ENCODE results near the gene PRSS53. TPM values are rescaled to one million over a fixed set of nuclear protein-coding genes. Genes with fewer than 3 reads are reported as not detected.

Gene PRSS53
- polyA plus RNA-seq, 2 donors = 1.00 to 2.9 TPM

- H3K4me1 ChIP-seq (ENCODE audit: control insufficient read depth in 2 of 2, insufficient read depth in 2 of 2, low read length in 1 of 2) = peaks cover 0 to 2% of the 10 kb centered on the region in 2 donors
- peak overlapping the region; percentile 92 to 96 for H3K27ac ChIP-seq (ENCODE audit: low read depth in 2 of 2, low read length in 1 of 2)
- H3K4me3 ChIP-seq (ENCODE audit: low read depth in 1 of 2, low read length in 2 of 2) = peak overlapping the region; percentile 52 to 58
- no peaks in the 10 kb centered on the region for H3K9me3 ChIP-seq (ENCODE audit: control insufficient read depth in 2 of 2, insufficient read depth in 1 of 2, low read depth in 1 of 2, low read length in 1 of 2)
- WGBS, 2 donors = 47 to 50% methylated on average over 9 of the region's 9 CpGs
- peaks cover 8 to 12% of the 10 kb centered on the region in 2 donors for H3K36me3 ChIP-seq (ENCODE audit: control insufficient read depth in 2 of 2, insufficient read depth in 2 of 2, low read length in 1 of 2)
- no peaks in the 10 kb centered on the region for H3K27me3 ChIP-seq (ENCODE audit: control insufficient read depth in 1 of 2, insufficient read depth in 2 of 2, low read length in 2 of 2)
These were observed 29.7 kb upstream of the PRSS53 start for GRCh38 chr16:31118223-31119155.

- Histone ChIP-seq H3K27me3 (ENCODE audit: control insufficient read depth in 1 of 2, insufficient read depth in 2 of 2, low read length in 2 of 2) (no peaks in the 10 kb centered on the region), H3K4me3 (ENCODE audit: low read depth in 1 of 2, low read length in 2 of 2) (peak within 1 kb of the TSS; percentile 58 to 82), H3K9me3 (ENCODE audit: control insufficient read depth in 2 of 2, insufficient read depth in 1 of 2, low read depth in 1 of 2, low read length in 1 of 2) (no peaks in the 10 kb centered on the region), H3K27ac (ENCODE audit: low read depth in 2 of 2, low read length in 1 of 2) (peak within 1 kb of the TSS; percentile 92 to 96), H3K4me1 (ENCODE audit: control insufficient read depth in 2 of 2, insufficient read depth in 2 of 2, low read length in 1 of 2) (peaks cover 0 to 4% of the 10 kb centered on the region in 2 donors), H3K36me3 (ENCODE audit: control insufficient read depth in 2 of 2, insufficient read depth in 2 of 2, low read length in 1 of 2) (peaks cover 8 to 12% of the 10 kb centered on the region in 2 donors)
- WGBS, 2 donors = 0 to 1% methylated on average over 64 to 68 of the region's 68 CpGs
These were observed 28.9 kb upstream of the PRSS53 start, which contains the start of gene KAT8 for GRCh38 chr16:31117384-31118222. Gene KAT8, plus strand, starts transcription at chr16:31117664. Its CDS starts 18 bp downstream, at chr16:31117682.

GRCh38 chr16:31114468-31114867 lies 25.7 kb upstream of the PRSS53 start:
- WGBS, 2 donors = 48 to 56% methylated on average over 8 of the region's 8 CpGs
- H3K9me3 ChIP-seq (ENCODE audit: control insufficient read depth in 2 of 2, insufficient read depth in 1 of 2, low read depth in 1 of 2, low read length in 1 of 2) = no peaks in the 10 kb centered on the region
- H3K4me1 ChIP-seq (ENCODE audit: control insufficient read depth in 2 of 2, insufficient read depth in 2 of 2, low read length in 1 of 2) = peaks cover 0 to 20% of the 10 kb centered on the region in 2 donors
- H3K27me3 ChIP-seq (ENCODE audit: control insufficient read depth in 1 of 2, insufficient read depth in 2 of 2, low read length in 2 of 2) = no peaks in the 10 kb centered on the region
- H3K4me3 ChIP-seq (ENCODE audit: low read depth in 1 of 2, low read length in 2 of 2) = no peak overlapping the region
- peaks cover 12 to 24% of the 10 kb centered on the region in 2 donors for H3K36me3 ChIP-seq (ENCODE audit: control insufficient read depth in 2 of 2, insufficient read depth in 2 of 2, low read length in 1 of 2)
- H3K27ac ChIP-seq (ENCODE audit: low read depth in 2 of 2, low read length in 1 of 2) = peak overlapping the region; percentile 47 to 56

- H3K27me3 ChIP-seq (ENCODE audit: control insufficient read depth in 1 of 2, insufficient read depth in 2 of 2, low read length in 2 of 2) = no peaks in the 10 kb centered on the region
- peaks cover 12 to 26% of the 10 kb centered on the region in 2 donors for H3K36me3 ChIP-seq (ENCODE audit: control insufficient read depth in 2 of 2, insufficient read depth in 2 of 2, low read length in 1 of 2)
- H3K4me3 ChIP-seq (ENCODE audit: low read depth in 1 of 2, low read length in 2 of 2) = no peak overlapping the region
- H3K4me1 ChIP-seq (ENCODE audit: control insufficient read depth in 2 of 2, insufficient read depth in 2 of 2, low read length in 1 of 2) = peaks cover 3 to 27% of the 10 kb centered on the region in 2 donors
- no peaks in the 10 kb centered on the region for H3K9me3 ChIP-seq (ENCODE audit: control insufficient read depth in 2 of 2, insufficient read depth in 1 of 2, low read depth in 1 of 2, low read length in 1 of 2)
- H3K27ac ChIP-seq (ENCODE audit: low read depth in 2 of 2, low read length in 1 of 2) = peak overlapping the region; percentile 71 to 87
- 52 to 60% methylated on average over 5 of the region's 5 CpGs for WGBS, 2 donors
These were observed 24.7 kb upstream of the PRSS53 start for GRCh38 chr16:31113121-31114120.

GRCh38 chr16:31112711-31113110 lies 24.0 kb upstream of the PRSS53 start:
- Histone ChIP-seq H3K4me3 (ENCODE audit: low read depth in 1 of 2, low read length in 2 of 2) (no peak overlapping the region), H3K4me1 (ENCODE audit: control insufficient read depth in 2 of 2, insufficient read depth in 2 of 2, low read length in 1 of 2) (peaks cover 3 to 27% of the 10 kb centered on the region in 2 donors), H3K27ac (ENCODE audit: low read depth in 2 of 2, low read length in 1 of 2) (peak overlapping the region; percentile 71 to 87), H3K36me3 (ENCODE audit: control insufficient read depth in 2 of 2, insufficient read depth in 2 of 2, low read length in 1 of 2) (peaks cover 12 to 26% of the 10 kb centered on the region in 2 donors), H3K27me3 (ENCODE audit: control insufficient read depth in 1 of 2, insufficient read depth in 2 of 2, low read length in 2 of 2) (no peaks in the 10 kb centered on the region), H3K9me3 (ENCODE audit: control insufficient read depth in 2 of 2, insufficient read depth in 1 of 2, low read depth in 1 of 2, low read length in 1 of 2) (no peaks in the 10 kb centered on the region)
- WGBS, 2 donors = 40 to 44% methylated on average over 2 of the region's 2 CpGs

- Histone ChIP-seq H3K9me3 (ENCODE audit: control insufficient read depth in 2 of 2, insufficient read depth in 1 of 2, low read depth in 1 of 2, low read length in 1 of 2) (no peaks in the 10 kb centered on the region), H3K4me3 (ENCODE audit: low read depth in 1 of 2, low read length in 2 of 2) (no peak overlapping the region), H3K36me3 (ENCODE audit: control insufficient read depth in 2 of 2, insufficient read depth in 2 of 2, low read length in 1 of 2) (peaks cover 12 to 26% of the 10 kb centered on the region in 2 donors), H3K27me3 (ENCODE audit: control insufficient read depth in 1 of 2, insufficient read depth in 2 of 2, low read length in 2 of 2) (no peaks in the 10 kb centered on the region), H3K4me1 (ENCODE audit: control insufficient read depth in 2 of 2, insufficient read depth in 2 of 2, low read length in 1 of 2) (peaks cover 3 to 27% of the 10 kb centered on the region in 2 donors), H3K27ac (ENCODE audit: low read depth in 2 of 2, low read length in 1 of 2) (peak overlapping the region; percentile 71 to 87)
- WGBS, 2 donors = 66 to 79% methylated on average over 23 of the region's 23 CpGs
These were observed 23.2 kb upstream of the PRSS53 start for GRCh38 chr16:31111881-31112466.

GRCh38 chr16:31110106-31111034 lies 21.6 kb upstream of the PRSS53 start:
- no peak overlapping the region for H3K27ac ChIP-seq (ENCODE audit: low read depth in 2 of 2, low read length in 1 of 2)
- H3K36me3 ChIP-seq (ENCODE audit: control insufficient read depth in 2 of 2, insufficient read depth in 2 of 2, low read length in 1 of 2) = peaks cover 12 to 26% of the 10 kb centered on the region in 2 donors
- H3K4me3 ChIP-seq (ENCODE audit: low read depth in 1 of 2, low read length in 2 of 2) = no peak overlapping the region
- H3K27me3 ChIP-seq (ENCODE audit: control insufficient read depth in 1 of 2, insufficient read depth in 2 of 2, low read length in 2 of 2) = no peaks in the 10 kb centered on the region
- no peaks in the 10 kb centered on the region for H3K9me3 ChIP-seq (ENCODE audit: control insufficient read depth in 2 of 2, insufficient read depth in 1 of 2, low read depth in 1 of 2, low read length in 1 of 2)
- peaks cover 3 to 29% of the 10 kb centered on the region in 2 donors for H3K4me1 ChIP-seq (ENCODE audit: control insufficient read depth in 2 of 2, insufficient read depth in 2 of 2, low read length in 1 of 2)
- 73 to 79% methylated on average over 26 of the region's 26 CpGs for WGBS, 2 donors

- Histone ChIP-seq H3K4me3 (ENCODE audit: low read depth in 1 of 2, low read length in 2 of 2) (no peak overlapping the region), H3K4me1 (ENCODE audit: control insufficient read depth in 2 of 2, insufficient read depth in 2 of 2, low read length in 1 of 2) (peaks cover 3 to 29% of the 10 kb centered on the region in 2 donors)
These were observed 20.9 kb upstream of the PRSS53 start for GRCh38 chr16:31109622-31110021.

More at GRCh38 chr16:31109622-31110021, 20.9 kb upstream of the PRSS53 start:
- Histone ChIP-seq H3K27ac (ENCODE audit: low read depth in 2 of 2, low read length in 1 of 2) (no peak overlapping the region), H3K36me3 (ENCODE audit: control insufficient read depth in 2 of 2, insufficient read depth in 2 of 2, low read length in 1 of 2) (peaks cover 12 to 26% of the 10 kb centered on the region in 2 donors), H3K27me3 (ENCODE audit: control insufficient read depth in 1 of 2, insufficient read depth in 2 of 2, low read length in 2 of 2) (no peaks in the 10 kb centered on the region), H3K9me3 (ENCODE audit: control insufficient read depth in 2 of 2, insufficient read depth in 1 of 2, low read depth in 1 of 2, low read length in 1 of 2) (no peaks in the 10 kb centered on the region)
- 81 to 89% methylated on average over 12 of the region's 12 CpGs for WGBS, 2 donors

Data from esophagus (tissue), 2 donors.